EL (cell line): Measurements from ENCODE around the gene ABCC1.

Source experiments
- DNase-seq: peaks from one replicate; pipeline ENCODE4 v3.0.0-alpha.2; 2016

ABCC1 gene

DNA sequence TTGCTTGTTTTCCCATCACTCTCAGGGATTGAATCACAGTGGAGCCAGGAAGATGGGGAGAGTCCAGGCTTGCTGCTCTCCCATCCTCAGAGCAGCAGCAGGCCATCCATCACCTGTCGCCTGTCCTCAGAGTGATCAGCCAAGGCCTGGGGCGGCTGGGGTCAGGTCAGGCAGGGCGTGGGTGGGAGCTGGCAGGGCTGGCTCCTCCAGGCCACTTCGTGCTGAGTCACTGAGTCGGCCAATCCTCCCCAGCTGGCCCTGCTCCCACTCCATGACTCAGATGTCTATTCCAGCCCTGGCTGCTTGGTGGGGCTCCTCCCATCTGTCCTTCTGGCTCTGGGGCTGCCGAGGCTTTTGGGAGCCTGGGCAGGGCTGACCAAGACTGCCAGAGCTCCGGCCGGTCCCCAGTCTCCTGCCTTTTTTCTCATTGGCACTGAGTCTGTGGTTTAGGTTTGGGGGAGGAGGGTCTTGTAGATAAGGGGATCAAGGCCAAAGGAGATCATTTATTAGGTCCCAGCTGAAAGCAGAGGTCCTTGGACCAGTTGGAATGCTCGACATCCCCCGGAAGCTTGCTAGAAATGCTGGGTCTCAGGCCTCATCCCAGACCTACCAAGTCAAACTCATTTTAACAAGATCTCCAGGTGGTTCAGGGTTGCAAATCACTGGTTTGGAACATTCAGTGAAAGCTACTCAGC, 72.7 kb downstream of the ABCC1 start:
- DNase-seq = peak; percentile 97

DNA sequence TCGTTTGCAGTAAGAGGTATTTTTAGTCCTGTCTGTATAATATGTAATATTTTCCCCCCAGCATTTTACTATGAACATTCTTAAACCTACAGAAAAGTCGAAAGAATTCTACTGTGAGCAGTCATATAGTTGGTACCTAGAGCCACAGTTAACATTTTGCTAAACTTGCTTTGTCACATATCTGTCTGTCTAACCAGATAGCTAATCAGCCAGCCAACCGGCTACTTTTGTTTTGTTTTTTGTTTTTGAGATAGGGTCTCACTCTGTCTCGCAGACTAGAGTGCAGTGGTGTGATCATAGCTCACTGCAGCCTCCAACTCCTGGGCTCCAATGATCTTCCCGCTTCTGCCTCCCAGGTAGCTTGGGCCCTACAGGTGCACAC, 73.3 kb downstream of the ABCC1 start:
- DNase-seq = no peak

DNA sequence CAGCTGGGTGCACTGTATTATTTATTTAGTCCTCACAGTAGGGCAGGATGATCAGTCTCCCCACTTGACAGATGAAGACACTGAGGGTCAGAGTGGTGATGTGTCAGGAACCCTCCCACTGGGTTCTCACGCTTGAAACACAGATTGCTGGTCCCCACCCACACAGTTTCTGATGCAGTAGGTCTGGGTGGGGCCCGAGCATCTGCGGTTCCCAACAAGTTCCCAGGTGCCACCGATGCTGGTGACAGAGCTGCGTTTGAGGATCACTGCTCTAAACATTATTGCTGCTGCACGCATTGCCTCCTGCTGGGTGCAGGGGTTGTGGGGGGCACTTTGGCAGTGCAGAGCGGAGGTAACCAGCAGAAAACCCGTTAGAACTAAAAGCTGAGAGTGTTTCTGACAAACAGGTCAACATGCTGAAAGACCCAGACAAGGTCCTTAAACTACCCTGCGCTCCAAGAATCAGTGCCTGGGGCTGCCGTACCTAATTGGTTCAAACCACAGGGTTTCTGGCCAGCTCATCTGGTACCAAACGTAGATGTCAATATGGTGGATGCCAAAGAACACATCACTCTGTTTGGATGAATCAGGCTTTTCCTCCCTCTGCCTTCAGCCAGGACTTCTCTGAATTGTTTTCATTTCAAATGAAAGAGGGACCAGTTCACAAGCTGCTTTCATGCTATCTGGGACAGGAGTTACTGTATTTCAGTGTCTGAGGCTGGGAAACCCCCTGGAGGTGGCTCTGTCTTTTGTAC, 76.0 kb downstream of the ABCC1 start:
- DNase-seq = peak; percentile 90

DNA sequence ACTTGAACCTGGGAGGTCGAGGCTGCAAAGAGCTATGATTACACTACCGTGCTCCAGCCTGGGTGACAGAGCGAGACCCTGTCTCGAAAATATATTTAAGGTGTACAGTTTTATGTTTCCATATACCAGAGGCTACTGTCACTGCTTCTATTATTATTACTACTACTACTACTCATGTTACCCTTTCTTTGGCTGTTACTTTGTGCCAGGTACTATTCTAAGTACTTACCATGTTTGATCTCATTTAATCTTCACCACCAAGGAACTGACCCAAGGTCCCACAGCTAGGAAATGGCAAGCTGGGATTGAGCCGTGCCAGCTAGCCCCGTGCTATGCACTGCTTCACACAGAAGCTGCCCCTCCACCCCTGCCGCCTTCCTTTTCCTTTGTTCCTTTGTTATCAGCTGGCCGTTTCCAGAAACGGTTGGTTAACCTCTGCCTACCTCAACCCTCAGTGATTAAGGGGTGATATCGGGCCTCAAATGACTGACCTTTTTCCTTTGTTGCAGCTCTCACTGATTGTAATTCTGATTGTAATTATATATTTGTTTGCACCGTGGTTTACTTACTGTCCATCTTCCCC, 78.4 kb downstream of the ABCC1 start:
- DNase-seq = no peak

DNA sequence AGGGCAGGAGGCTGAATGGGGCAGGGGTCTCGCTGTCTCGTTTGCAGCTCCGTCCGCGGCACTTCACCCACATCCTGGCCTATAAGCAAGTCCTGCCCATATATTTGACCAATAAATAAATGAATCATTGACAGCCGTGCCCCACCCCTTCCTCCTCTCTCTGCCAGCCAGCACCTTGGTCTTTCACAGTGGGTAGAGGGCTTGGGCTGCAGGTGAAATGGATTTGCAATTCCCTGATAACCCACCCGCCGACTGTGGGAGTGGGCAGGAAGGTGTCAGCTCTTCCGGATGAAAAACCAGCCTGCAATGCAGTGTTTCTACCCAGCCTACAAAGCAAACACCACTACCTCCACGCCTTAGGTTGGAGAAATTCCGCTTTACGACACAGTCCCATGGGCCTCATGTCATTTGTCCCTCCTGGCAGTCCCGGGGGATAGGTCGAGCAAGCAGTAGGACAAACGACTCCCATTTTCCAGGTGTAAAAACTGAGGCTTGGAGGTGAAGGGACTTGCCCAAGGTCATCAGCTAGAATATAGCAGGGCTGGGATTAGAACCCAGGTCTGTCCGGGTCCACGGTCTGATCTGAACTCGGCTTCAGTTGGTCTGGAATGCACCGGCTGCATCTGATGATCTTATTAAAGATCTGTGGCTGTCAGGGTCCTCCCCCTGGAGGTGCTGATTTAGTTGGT, 79.0 kb downstream of the ABCC1 start:
- DNase-seq = no peak

DNA sequence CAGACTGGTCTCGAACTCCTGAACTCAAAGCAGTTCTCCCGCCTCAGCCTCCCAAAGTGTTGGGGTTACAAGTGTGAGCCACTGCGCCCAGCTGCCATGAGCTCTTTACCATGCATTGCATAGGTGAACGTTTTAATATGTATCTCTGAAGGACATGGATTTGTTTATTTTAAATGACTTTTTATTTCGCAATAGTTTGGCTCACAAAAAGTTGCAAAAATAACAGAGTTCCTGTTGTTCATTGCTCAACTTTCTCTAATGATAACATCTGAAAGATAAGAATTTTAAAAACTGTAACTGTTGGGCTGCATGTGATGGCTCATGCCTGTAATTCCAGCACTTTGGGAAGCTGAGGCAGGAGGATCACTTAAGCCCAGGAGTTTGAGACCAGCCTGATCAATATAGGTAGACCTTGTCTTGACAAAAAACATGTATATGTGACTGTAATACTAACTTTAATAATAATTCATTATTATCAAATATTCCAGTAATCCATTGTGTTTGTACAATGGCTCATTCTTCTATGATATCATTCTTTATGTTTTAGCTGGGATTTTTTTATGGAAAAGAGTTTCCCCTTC, 80.1 kb downstream of the ABCC1 start:
- peak; percentile 39 for DNase-seq

DNA sequence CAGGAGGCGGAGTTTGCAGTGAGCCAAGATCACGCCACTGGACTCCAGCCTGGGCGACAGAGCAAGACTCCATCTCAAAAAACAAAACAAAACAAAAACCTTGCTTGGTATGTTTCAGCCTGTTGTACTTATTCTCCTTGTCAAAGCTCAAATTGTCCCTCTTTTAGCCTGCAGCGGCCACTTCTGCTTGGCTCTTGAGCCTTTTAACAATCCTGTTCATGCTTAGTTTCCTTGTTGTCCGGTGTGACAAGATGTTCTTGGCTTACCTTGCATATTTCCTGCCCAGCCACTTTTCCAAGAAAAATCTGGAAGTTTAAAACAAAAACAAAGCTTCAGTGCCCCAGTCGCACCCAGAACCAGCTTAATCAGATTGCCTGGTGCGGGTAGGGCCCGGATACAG, 81.0 kb downstream of the ABCC1 start:
- no peak for DNase-seq

DNA sequence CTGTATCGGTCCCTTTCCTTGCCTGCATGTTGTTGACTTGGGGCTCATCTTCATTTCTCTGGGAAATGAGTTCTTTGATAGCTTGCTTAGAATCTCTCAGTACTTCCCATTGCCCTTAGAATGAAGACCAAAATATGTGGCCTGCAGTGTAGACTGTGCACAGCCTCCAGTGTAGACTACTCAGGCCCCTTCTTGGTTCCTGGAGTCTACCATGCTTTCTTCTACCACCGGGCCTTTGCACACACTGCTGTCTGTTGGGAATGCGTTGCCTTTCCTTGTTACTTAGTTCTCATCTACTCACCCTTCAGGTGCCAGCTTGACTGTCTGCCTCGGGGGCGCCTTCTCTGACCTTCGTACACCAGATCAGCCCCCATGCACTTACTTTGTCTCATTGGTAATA, 82.0 kb downstream of the ABCC1 start:
- DNase-seq = no peak

DNA sequence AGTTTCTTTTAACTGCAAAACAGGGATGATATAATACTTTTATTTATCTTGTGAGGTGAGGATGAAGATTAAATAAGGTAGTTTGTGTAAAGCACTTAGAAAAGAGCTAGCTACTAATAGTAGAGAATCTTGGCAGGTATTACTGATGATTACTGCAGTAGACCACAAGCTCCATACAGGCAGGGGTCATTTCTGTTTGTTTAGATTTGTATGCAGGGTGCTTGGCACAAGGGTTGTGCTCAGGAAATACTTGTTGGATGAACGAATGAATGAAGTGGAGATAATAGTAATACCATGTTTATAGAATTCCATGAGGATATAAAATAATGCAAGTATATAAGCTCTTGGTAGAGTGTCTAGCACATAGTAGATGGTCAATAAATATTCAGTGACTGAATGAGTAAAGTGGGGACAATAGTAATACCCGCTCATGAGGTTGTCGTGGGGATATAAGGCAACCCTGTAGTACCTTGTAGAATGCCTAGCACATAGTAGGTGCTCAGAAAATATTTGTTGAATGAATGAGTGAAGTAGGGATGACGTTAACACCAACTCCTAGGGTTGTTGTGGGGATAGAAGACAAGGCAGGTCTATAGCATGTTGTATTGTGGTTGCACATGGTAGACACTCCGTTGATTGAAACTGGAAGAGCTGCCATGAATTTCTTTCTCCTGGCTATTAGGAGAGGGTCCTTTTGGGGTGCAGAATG, 83.0 kb downstream of the ABCC1 start:
- no peak for DNase-seq

DNA sequence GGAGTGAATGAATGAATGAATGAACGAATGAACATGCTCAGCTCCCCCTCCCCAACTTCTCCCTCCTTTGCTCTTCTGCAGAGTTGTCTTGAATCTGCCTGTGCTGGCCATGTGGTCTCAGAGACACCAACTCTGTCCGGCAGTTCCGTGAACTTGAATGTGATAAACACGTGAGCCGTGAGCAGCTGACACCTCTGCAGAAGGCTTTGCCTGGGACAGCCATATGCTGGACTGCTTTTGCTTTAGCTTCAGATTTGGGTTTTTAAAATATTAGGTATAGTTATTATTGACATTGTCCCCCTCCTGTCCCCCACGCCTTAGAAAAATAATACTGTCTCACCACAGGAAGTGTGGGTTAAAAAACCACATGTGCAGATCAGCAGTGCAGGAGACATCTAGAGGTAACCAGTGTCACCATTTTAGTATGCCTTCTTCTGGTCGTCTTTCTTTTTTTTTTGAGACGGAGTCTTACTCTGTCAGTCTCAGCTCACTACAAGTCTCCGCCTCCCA, 83.8 kb downstream of the ABCC1 start:
- DNase-seq = no peak

DNA sequence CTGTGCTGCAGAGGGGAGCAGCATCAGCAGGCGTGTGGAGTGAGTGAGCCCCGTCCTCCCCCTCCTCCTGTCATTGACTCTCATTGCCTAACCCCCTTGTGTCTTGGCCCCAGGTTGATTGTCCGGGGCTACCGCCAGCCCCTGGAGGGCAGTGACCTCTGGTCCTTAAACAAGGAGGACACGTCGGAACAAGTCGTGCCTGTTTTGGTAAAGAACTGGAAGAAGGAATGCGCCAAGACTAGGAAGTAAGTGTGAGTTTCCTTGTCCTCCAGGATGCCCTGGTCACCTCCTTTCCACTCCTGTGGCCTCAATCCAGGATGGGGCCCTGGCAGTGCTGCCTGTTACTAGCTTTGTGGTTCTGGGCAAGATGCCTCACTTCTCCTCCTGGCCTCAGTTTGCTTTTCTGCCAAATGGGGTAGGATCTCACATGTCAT, 87.0 kb downstream of the ABCC1 start:
- no peak for DNase-seq

DNA sequence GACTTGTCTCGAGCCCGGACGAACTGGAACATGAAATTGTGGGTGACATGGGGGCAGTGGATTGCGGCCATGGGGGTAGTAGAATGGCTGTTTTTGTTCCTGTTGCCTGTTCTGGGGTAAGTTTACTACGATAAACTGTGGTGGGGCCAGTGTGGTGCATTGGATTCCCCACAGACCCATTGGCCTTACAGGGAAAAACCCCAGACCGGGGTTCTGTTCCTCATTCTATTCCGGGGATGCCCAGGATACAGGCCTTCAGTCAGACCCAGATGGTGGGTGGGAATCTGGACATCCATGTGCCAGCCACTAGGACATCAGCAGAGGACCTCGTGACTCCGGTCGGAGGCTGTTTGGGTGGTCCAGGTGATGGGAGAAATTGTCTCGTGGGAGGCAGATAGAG, 88.1 kb downstream of the ABCC1 start:
- no peak for DNase-seq

DNA sequence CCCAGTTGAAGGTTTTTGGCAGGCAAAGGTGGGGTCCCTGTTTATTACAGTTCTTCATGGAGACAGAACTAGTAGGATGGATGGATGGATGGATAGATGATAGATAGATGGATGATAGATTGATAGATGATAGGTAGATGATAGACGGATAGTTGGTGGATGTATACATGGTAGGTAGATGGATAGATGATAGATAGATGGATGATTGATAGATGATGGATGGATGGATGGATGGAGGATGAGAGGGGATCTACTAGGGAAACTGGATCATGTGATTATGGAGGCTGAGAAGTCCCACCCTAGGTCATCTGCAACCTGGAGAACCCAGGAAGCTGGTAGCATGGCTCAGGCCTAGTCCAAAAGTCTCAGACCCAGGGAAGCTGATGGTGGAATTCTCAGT, 88.6 kb downstream of the ABCC1 start:
- no peak for DNase-seq

DNA sequence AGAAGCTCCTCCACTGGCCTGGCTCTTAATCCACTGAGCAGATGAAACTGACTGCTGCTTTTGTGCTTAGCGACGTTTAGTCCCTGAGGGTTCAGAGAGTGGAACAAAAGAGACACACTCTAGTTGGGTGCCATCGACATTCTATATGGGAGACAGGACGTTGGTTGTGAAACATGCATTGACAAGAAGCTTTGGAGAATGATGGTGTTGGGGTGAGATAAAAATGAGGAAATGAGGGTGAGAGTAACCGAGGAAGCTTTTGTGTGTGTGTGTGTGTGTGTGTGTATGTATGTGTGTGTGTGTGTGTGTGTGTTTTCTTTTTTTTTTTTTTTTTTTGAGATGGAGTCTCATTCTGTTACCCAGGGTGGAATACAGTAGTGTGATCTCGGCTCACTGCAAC, 89.5 kb downstream of the ABCC1 start:
- DNase-seq = no peak

DNA sequence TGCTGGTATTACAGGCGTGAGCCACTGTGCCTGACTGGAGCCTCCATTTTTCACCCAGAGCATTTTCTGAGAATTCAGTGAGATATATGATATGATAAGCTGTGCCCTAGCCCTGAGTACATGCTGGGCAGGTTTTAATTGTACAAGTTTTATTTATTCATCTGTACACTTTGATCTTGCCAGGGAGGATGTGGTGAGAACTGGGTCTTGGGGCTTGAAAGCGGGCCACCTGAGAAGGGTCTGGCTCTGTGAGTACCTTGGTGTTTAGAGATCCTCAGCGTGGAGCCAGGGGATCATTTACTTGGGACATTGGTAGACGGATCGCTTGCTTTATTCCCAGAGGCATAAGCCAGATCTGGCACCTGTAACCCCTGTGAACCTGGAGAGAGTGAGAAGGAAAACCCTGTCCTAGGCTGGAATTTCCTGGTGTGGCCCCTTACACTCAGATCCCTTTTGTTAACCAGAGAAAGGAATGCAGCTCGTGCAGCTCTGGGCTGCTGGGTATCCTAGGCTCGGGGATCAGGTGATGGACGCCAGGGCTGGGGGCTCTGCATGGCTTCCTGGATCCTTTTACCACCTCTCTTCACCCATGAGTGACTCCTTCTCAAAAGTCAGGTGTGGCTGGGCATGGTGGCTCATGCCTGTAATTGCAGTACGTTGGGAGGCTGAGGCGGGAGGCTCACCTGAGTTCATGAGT, 91.9 kb downstream of the ABCC1 start:
- no peak for DNase-seq

DNA sequence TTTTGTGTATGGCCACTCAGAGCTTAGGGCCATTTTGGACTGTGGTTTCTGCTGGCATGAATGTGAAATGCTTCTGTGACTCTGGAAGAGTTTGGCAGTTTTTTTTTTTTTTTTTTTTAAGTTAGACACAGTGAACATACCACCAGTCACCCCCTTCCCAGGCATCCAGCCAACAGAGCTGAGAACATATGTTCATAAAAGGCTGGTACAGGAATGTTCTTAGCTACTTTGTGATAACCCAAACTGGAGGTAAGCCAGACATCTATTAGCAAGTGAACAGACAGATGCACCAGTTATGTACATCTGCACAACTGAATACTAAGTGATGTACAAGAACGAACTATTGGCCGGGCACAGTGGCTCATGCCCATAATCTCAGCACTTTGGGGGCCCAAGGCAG, 92.7 kb downstream of the ABCC1 start:
- DNase-seq = peak; percentile 89

DNA sequence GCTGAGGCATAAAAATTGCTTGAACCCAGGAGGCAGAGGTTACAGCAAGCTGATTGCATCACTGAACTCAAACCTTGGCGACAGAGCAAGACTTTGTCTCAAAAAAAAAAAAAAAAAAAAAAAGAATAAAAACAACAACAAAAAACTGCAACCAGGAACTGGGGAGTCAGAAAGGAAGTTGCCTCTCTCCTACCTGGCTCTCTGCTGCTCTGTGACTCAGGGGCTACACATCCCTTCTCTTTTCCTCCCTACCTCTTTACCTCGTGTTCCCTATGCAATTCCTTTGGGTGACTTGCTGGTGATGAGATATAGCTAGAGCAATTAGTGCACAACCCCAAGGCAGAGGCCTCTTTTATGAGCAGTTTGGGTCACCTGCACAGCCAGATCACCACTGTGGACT, 95.9 kb downstream of the ABCC1 start:
- no peak for DNase-seq

DNA sequence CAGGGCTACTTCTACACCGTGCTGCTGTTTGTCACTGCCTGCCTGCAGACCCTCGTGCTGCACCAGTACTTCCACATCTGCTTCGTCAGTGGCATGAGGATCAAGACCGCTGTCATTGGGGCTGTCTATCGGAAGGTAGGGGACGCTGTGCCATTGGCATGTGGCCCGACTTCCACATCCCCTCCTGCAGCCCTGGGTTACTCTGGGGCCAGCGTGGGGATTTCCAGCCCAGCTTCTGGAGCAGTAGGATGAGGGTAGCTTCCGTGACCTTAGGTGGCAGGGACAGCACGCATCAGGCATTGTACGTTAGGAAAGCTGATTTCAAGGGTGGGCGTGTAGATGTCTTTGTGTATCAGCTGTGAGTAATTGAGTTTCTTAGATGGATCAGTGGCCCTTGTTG, 96.5 kb downstream of the ABCC1 start:
- no peak for DNase-seq

DNA sequence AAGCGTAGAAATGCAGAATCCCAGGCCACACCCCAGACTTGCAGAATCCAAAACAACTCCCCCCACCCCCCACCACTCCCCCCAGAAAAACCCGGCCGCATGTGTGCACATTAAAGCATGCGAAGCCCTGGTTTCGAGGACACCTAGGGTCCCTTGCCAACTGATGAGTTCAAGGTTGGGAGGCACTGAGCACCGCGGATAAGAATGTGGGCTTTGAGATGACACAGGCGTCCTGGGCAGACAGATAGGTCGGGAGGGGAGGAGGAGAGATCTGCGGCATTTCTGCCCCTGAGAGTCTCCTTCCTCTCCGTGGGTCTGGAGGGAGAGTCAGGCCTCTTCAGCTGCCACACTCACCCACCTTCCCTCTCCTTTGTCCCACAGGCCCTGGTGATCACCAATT, 98.3 kb downstream of the ABCC1 start:
- no peak for DNase-seq

DNA sequence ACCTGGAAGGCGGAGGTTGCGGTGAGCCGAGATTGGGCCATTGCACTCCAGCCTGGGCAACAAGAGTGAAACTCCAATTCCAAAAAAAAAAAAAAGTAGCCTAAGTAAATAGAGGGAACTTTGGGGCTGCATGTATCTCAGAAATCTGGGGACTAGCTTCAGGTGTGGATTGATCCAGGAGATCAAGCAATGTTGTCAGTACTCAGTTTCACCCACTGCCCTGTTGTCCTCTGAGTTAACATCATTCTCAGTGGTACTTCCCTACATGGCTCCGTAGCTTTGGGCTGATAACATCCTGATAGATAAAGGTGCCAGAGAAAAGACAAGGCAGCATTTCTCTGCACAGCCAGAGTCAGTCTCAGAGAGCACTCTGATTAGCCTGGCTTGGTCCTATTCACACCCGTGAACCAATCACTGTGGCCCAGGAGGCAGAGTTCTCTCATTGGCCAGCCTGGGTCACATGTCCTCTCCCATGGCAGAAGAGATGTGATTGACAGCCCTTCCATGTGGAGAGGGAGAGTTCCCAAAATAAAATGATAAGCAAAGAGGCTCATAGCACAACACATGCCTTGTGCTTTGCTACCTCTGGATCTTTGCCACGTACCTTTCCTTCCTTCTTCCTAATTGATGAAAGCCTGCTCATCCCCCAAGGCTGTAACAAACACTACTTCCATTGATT, 99.6 kb downstream of the ABCC1 start:
- DNase-seq = no peak

DNA sequence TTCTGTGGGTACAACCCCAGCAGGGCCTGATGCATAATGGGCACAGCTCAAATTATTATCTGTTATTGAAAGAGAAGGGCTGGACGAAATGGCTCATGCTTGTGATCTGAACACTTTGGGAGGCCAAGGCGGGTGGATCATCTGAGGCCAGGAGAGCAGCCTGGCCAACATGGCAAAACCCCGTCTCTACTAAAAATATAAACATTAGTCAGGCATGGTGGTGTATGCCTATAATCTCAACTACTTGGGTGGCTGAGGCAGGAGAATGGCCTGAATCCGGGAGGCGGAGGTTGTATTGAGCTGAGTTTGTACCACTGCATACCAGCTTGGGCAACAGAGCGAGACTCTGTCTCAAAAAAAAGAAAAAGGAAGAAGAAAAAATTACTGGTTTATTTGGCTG, 100.7 kb downstream of the ABCC1 start:
- DNase-seq = no peak
